WTC11 (cell line): ENCODE data around the gene PDZD8. TPM values are rescaled to one million over a fixed set of nuclear protein-coding genes. Genes with fewer than 3 reads are reported as not detected.

Experiments used
- ATAC-seq: fragments of 200-7000 bp; cut with Tn5 transposase; 2 replicates; pipeline ENCODE4 v1.10.0; 2021; ENCODE audit warnings: mild to moderate bottlenecking, moderate library complexity
- CTCF ChIA-PET: fragments of 300-600 bp; sonication (Branson Sonifier 250); formaldehyde crosslinking; loops from one replicate; lab custom pipeline; 2021; ENCODE audit warnings: antibody characterized with exemption; lab: Charles Lee
- POLR2A ChIA-PET: fragments of 350-600 bp; sonication (Branson Sonifier 250); formaldehyde crosslinking; loops from one replicate; lab custom pipeline; 2021; ENCODE audit warnings: antibody characterized with exemption; lab: Charles Lee
- DNase-seq: peaks from one replicate; pipeline ENCODE4 v3.0.0; 2021; ENCODE audit warnings: low spot score
- H3K27ac Mint-ChIP-seq: 2 replicates; pipeline ENCODE4 v1.8.0; 2021; ENCODE audit warnings: mixed read lengths
- H3K27me3 Mint-ChIP-seq: 2 replicates; pipeline ENCODE4 v1.8.0; 2021; ENCODE audit warnings: low read depth, mild to moderate bottlenecking, moderate library complexity, mixed read lengths
- H3K36me3 Mint-ChIP-seq: 2 replicates; pipeline ENCODE4 v1.8.0; 2021; ENCODE audit warnings: mixed read lengths
- H3K4me1 Mint-ChIP-seq: 2 replicates; pipeline ENCODE4 v1.8.0; 2022; ENCODE audit warnings: mixed read lengths
- H3K4me3 Mint-ChIP-seq: 2 replicates; pipeline ENCODE4 v1.8.0; 2021; ENCODE audit warnings: mild to moderate bottlenecking, moderate library complexity, mixed read lengths
- H3K9me3 Mint-ChIP-seq: 2 replicates; pipeline ENCODE4 v1.8.0; 2021; ENCODE audit warnings: mixed read lengths
- ATF2 ChIP-seq: sonication (generic); formaldehyde crosslinking; IDR thresholded peaks from 2 replicates; pipeline ENCODE4 v1.8.1; 2022; ENCODE audit warnings: low read depth, missing genetic modification reagents, borderline replicate concordance
- ATF3 ChIP-seq: sonication (generic); formaldehyde crosslinking; conservative IDR thresholded peaks from 2 replicates; pipeline ENCODE4 v1.8.1; 2022; ENCODE audit warnings: mild to moderate bottlenecking, missing genetic modification reagents
- ATF6 ChIP-seq: sonication (generic); formaldehyde crosslinking; IDR thresholded peaks from 2 replicates; pipeline ENCODE4 v1.8.1; 2023; ENCODE audit warnings: mild to moderate bottlenecking, missing genetic modification reagents
- CREM ChIP-seq: sonication (generic); formaldehyde crosslinking; IDR thresholded peaks from 2 replicates; pipeline ENCODE4 v1.8.1; 2022; ENCODE audit warnings: mild to moderate bottlenecking, missing genetic modification reagents, moderate library complexity
- ESRRA ChIP-seq: sonication (generic); formaldehyde crosslinking; IDR thresholded peaks from 2 replicates; pipeline ENCODE4 v1.8.1; 2022; ENCODE audit warnings: mild to moderate bottlenecking, missing genetic modification reagents, borderline replicate concordance
- ETV6 ChIP-seq: sonication (generic); formaldehyde crosslinking; IDR thresholded peaks from 2 replicates; pipeline ENCODE4 v1.8.1; 2022; ENCODE audit warnings: mild to moderate bottlenecking, missing genetic modification reagents
- FOXJ3 ChIP-seq: sonication (generic); formaldehyde crosslinking; IDR thresholded peaks from 2 replicates; pipeline ENCODE4 v1.9.0; 2021; ENCODE audit warnings: missing genetic modification reagents, mild to moderate bottlenecking, borderline replicate concordance
- FOXP1 ChIP-seq: sonication (generic); formaldehyde crosslinking; IDR thresholded peaks from 2 replicates; pipeline ENCODE4 v1.8.0; 2022; ENCODE audit warnings: missing genetic modification reagents, mild to moderate bottlenecking, moderate library complexity, borderline replicate concordance
- JUN ChIP-seq: sonication (generic); formaldehyde crosslinking; IDR thresholded peaks from 2 replicates; pipeline ENCODE4 v1.8.0; 2023; ENCODE audit warnings: mild to moderate bottlenecking, missing genetic modification reagents
- KAT7 ChIP-seq: sonication (generic); formaldehyde crosslinking; IDR thresholded peaks from 2 replicates; pipeline ENCODE4 v1.8.1; 2023; ENCODE audit warnings: missing genetic modification reagents, mild to moderate bottlenecking, borderline replicate concordance
- MXD4 ChIP-seq: fragments of 250-450 bp; sonication (Bioruptor Pico); IDR thresholded peaks from 2 replicates; pipeline ENCODE4 v1.8.0; 2021; ENCODE audit warnings: mild to moderate bottlenecking, moderate library complexity, borderline replicate concordance
- NR3C1 ChIP-seq: sonication (generic); formaldehyde crosslinking; conservative IDR thresholded peaks from 2 replicates; pipeline ENCODE4 v1.8.1; 2023; ENCODE audit warnings: low read depth, mild to moderate bottlenecking, missing genetic modification reagents
- PRRX2 ChIP-seq: fragments of 250-450 bp; sonication (Bioruptor Pico); IDR thresholded peaks from 2 replicates; pipeline ENCODE4 v1.8.0; 2021; ENCODE audit warnings: mild to moderate bottlenecking
- SMAD3 ChIP-seq: sonication (generic); formaldehyde crosslinking; IDR thresholded peaks from 2 replicates; pipeline ENCODE4 v1.8.0; 2022; ENCODE audit warnings: missing genetic modification reagents, mild to moderate bottlenecking, borderline replicate concordance
- STAT6 ChIP-seq: sonication (generic); formaldehyde crosslinking; conservative IDR thresholded peaks from 2 replicates; pipeline ENCODE4 v1.8.1; 2023; ENCODE audit warnings: mild to moderate bottlenecking, low read depth, missing genetic modification reagents, moderate library complexity
- ZBTB21 ChIP-seq: sonication (generic); formaldehyde crosslinking; IDR thresholded peaks from 2 replicates; pipeline ENCODE4 v1.8.1; 2023; ENCODE audit warnings: mild to moderate bottlenecking, missing genetic modification reagents, borderline replicate concordance
- ZNF121 ChIP-seq: sonication (generic); formaldehyde crosslinking; IDR thresholded peaks from 2 replicates; pipeline ENCODE4 v1.8.0; 2023; ENCODE audit warnings: missing genetic modification reagents
- ZNF317 ChIP-seq: sonication (generic); formaldehyde crosslinking; IDR thresholded peaks from 2 replicates; pipeline ENCODE4 v1.8.1; 2023; ENCODE audit warnings: low read depth, mild to moderate bottlenecking, moderate library complexity, missing genetic modification reagents, borderline replicate concordance
- ZNF396 ChIP-seq: fragments of 250-450 bp; sonication (Bioruptor Pico); IDR thresholded peaks from 2 replicates; pipeline ENCODE4 v1.8.0; 2021; ENCODE audit warnings: mild to moderate bottlenecking, moderate library complexity, borderline replicate concordance
- total RNA-seq: library from RNA; stranded (reverse); gene quantifications from 3 replicates; pipeline ENCODE4 v1.2.3, GENCODE V29; 2021

Gene PDZD8
- total RNA-seq, 1 experiment from 2014 or later: 52.7 TPM

- peaks cover 23% of the 10 kb centered on the region for H3K4me1 Mint-ChIP-seq
- H3K36me3 Mint-ChIP-seq: no peaks in the 10 kb centered on the region
- peaks cover 4% of the 10 kb centered on the region; the same call in 1 of the 2 replicates for H3K27me3 Mint-ChIP-seq
- CTCF ChIA-PET: no interaction called here
- no peak overlapping the region for H3K27ac Mint-ChIP-seq
- no peak for TF ChIP-seq MXD4 (CRISPR knock-in tag)
- no peaks in the 10 kb centered on the region for H3K9me3 Mint-ChIP-seq
- DNase-seq: no peak
- H3K4me3 Mint-ChIP-seq: no peak overlapping the region
- no peak for ATAC-seq
- POLR2A ChIA-PET: no interaction called here
Observed at GRCh38 chr10:117408436-117409384, 33.5 kb upstream of the PDZD8 start.

- no peak for DNase-seq
- no peak for ATAC-seq
- Mint-ChIP-seq H3K9me3 (no peaks in the 10 kb centered on the region), H3K4me3 (no peak overlapping the region), H3K4me1 (peaks cover 18% of the 10 kb centered on the region), H3K27ac (no peak overlapping the region), H3K36me3 (no peaks in the 10 kb centered on the region), H3K27me3 (no peaks in the 10 kb centered on the region)
- ChIA-PET CTCF (interaction anchor here (0.6 to 3.2 kb wide), 5 partner anchors 29 to 189 kb away, joined by 3 to 18 read pairs (median 5); no protein-coding TSS in a partner anchor), POLR2A (interaction anchor here (0.6 to 0.7 kb wide), 3 partner anchors 10 to 1231 kb away, joined by 3 to 5 read pairs (median 4); no protein-coding TSS in a partner anchor)
- TF ChIP-seq CREM (CRISPR knock-in tag) (no peak), NR3C1 (CRISPR knock-in tag) (no peak), ZNF121 (no peak), PRRX2 (CRISPR knock-in tag) (no peak), ATF6 (CRISPR knock-in tag) (no peak), STAT6 (no peak), ATF3 (CRISPR knock-in tag) (no peak), ZBTB21 (CRISPR knock-in tag) (no peak), ETV6 (CRISPR knock-in tag) (no peak), FOXJ3 (CRISPR knock-in tag) (no peak), SMAD3 (no peak), ESRRA (CRISPR knock-in tag) (no peak), JUN (CRISPR knock-in tag) (no peak), ZNF396 (CRISPR knock-in tag) (no peak), KAT7 (CRISPR knock-in tag) (no peak), FOXP1 (no peak), ATF2 (CRISPR knock-in tag) (no peak), ZNF317 (CRISPR knock-in tag) (no peak)
Observed at GRCh38 chr10:117405730-117406129, 30.5 kb upstream of the PDZD8 start.
